IMR-90 (cell line): ENCODE measurements around the gene DSCAML1. TPM values are rescaled to one million over a fixed set of nuclear protein-coding genes. Genes with fewer than 3 reads are reported as not detected.

Experiments used
- ATAC-seq: fragments of 200-7000 bp; cut with Tn5 transposase; 2 replicates; pipeline ENCODE4 v1.9.1; 2020; ENCODE audit warnings: low read depth, mild to moderate bottlenecking, moderate library complexity
- BruUV-seq: library from RNA; stranded (reverse); fragments of 400-500 nt; replicated peaks from 2 replicates; lab custom pipeline; 2021; lab: Mats Ljungman, UMichigan
- CTCF ChIA-PET: fragments of 300-600 bp; formaldehyde crosslinking; extraction: SDS; loops from one replicate; lab custom pipeline; 2021; ENCODE audit warnings: antibody characterized with exemption; lab: Yijun Ruan, JAX
- POLR2A ChIA-PET: fragments of 300-600 bp; sonication (Branson Sonifier 250); formaldehyde crosslinking; loops from one replicate; lab custom pipeline; 2022; ENCODE audit warnings: antibody characterized with exemption; ENCODE audit not compliant: unreplicated experiment; lab: Charles Lee
- DNase-seq: peaks from one replicate; pipeline ENCODE4 v3.0.0; 2013
- H2AFZ ChIP-seq: replicated peaks from 2 replicates; pipeline ENCODE3; 2013; ENCODE audit warnings: low read length, mild to moderate bottlenecking; ENCODE audit not compliant: poor library complexity
- H2AK5ac ChIP-seq: 2 replicates; pipeline ENCODE4 v1.6.1; 2013; ENCODE audit warnings: low read depth, low read length, inconsistent platforms
- H2AK9ac ChIP-seq: replicated peaks from 2 replicates; pipeline ENCODE3; 2013; ENCODE audit warnings: mild to moderate bottlenecking, low read depth, low read length, moderate library complexity; ENCODE audit not compliant: poor library complexity
- H2BK120ac ChIP-seq: 2 replicates; pipeline ENCODE4 v1.6.1; 2013; ENCODE audit warnings: low read depth, low read length, inconsistent platforms
- H2BK15ac ChIP-seq: 3 replicates; pipeline ENCODE4 v1.6.1; 2013; ENCODE audit warnings: low read depth, low read length, inconsistent platforms
- H2BK20ac ChIP-seq: 2 replicates; pipeline ENCODE4 v1.6.1; 2013; ENCODE audit warnings: low read depth, mild to moderate bottlenecking, inconsistent platforms, low read length, moderate library complexity
- H2BK5ac ChIP-seq: 2 replicates; pipeline ENCODE4 v1.6.1; 2013; ENCODE audit warnings: mild to moderate bottlenecking, low read depth, low read length, inconsistent platforms; ENCODE audit not compliant: poor library complexity, severe bottlenecking
- H3K14ac ChIP-seq: replicated peaks from 2 replicates; pipeline ENCODE4 v1.6.1; 2013; ENCODE audit warnings: low read depth, low read length, inconsistent platforms
- H3K18ac ChIP-seq: 2 replicates; pipeline ENCODE4 v1.6.1; 2013; ENCODE audit warnings: low read depth, low read length, control low read depth
- H3K23ac ChIP-seq: 2 replicates; pipeline ENCODE4 v1.6.1; 2013; ENCODE audit warnings: low read depth, low read length, inconsistent platforms
- H3K27ac ChIP-seq: 2 replicates; pipeline ENCODE4 v1.5.1; 2013; ENCODE audit warnings: mild to moderate bottlenecking, control low read depth, low read length; ENCODE audit not compliant: insufficient read depth
- H3K27me3 ChIP-seq: 2 replicates; pipeline ENCODE4 v1.6.1; 2013; ENCODE audit warnings: low read length; ENCODE audit not compliant: control insufficient read depth, insufficient read depth
- H3K36me3 ChIP-seq: 2 replicates; pipeline ENCODE4 v1.6.1; 2013; ENCODE audit warnings: low read length, mixed read lengths; ENCODE audit not compliant: control insufficient read depth, insufficient read depth
- H3K4ac ChIP-seq: 2 replicates; pipeline ENCODE4 v1.6.1; 2013; ENCODE audit warnings: low read depth, low read length, inconsistent platforms
- H3K4me1 ChIP-seq: 2 replicates; pipeline ENCODE4 v1.6.1; 2013; ENCODE audit warnings: low read length, mixed read lengths; ENCODE audit not compliant: control insufficient read depth, insufficient read depth
- H3K4me2 ChIP-seq: 2 replicates; pipeline ENCODE4 v1.6.1; 2013; ENCODE audit warnings: low read depth, mild to moderate bottlenecking, control low read depth, low read length, moderate library complexity
- H3K4me3 ChIP-seq: 2 replicates; pipeline ENCODE4 v1.5.1; 2013; ENCODE audit warnings: low read depth, mild to moderate bottlenecking, control low read depth, low read length, moderate library complexity; ENCODE audit not compliant: insufficient read depth
- H3K56ac ChIP-seq: 2 replicates; pipeline ENCODE4 v1.6.1; 2013; ENCODE audit warnings: low read length, inconsistent platforms; ENCODE audit not compliant: insufficient read depth; ENCODE audit errors: extremely low read depth
- H3K79me1 ChIP-seq, 2 experiments: 2 replicates each; pipeline ENCODE4 v1.6.1; 2013; ENCODE audit warnings: low read length in 2 of 2, inconsistent platforms in 1 of 2, low read depth in 1 of 2
- H3K9ac ChIP-seq: 2 replicates; pipeline ENCODE4 v1.6.1; 2013; ENCODE audit warnings: low read depth, low read length, control low read depth
- H3K9me1 ChIP-seq: 2 replicates; pipeline ENCODE4 v1.6.1; 2013; ENCODE audit warnings: low read length, inconsistent platforms; ENCODE audit not compliant: insufficient read depth
- H3K9me3 ChIP-seq: 2 replicates; pipeline ENCODE4 v1.6.1; 2013; ENCODE audit warnings: low read length; ENCODE audit not compliant: control insufficient read depth, insufficient read depth
- H4K20me1 ChIP-seq: 2 replicates; pipeline ENCODE4 v1.6.1; 2013; ENCODE audit warnings: low read length, inconsistent platforms; ENCODE audit not compliant: insufficient read depth
- H4K5ac ChIP-seq: 2 replicates; pipeline ENCODE4 v1.6.1; 2013; ENCODE audit warnings: mild to moderate bottlenecking, low read depth, low read length, control low read depth
- H4K8ac ChIP-seq, 2 experiments: 2 replicates each; pipeline ENCODE4 v1.6.1; 2013; ENCODE audit warnings: low read depth in 2 of 2, low read length in 2 of 2, control low read depth in 1 of 2, inconsistent platforms in 1 of 2
- H4K91ac ChIP-seq: 2 replicates; pipeline ENCODE4 v1.6.1; 2013; ENCODE audit warnings: low read depth, low read length, inconsistent platforms; ENCODE audit not compliant: insufficient read depth
- FOS ChIP-seq: fragments of 150-350 bp; IDR thresholded peaks from 2 replicates; pipeline ENCODE4 v1.6.1; 2016; ENCODE audit warnings: low read depth, low read length
- MAZ ChIP-seq: IDR thresholded peaks from 2 replicates; pipeline ENCODE4 v1.6.1; 2012; ENCODE audit warnings: low read depth, mild to moderate bottlenecking, low read length, improper control_type of control experiment, moderate library complexity, borderline replicate concordance
- MXI1 ChIP-seq: IDR thresholded peaks from 2 replicates; pipeline ENCODE4 v1.6.1; 2012; ENCODE audit warnings: low read depth, mild to moderate bottlenecking, low read length, moderate library complexity, borderline replicate concordance
- POLR2A ChIP-seq: IDR thresholded peaks from 2 replicates; pipeline ENCODE4 v1.6.1; 2012; ENCODE audit warnings: mild to moderate bottlenecking, low read depth, low read length
- RCOR1 ChIP-seq: IDR thresholded peaks from 2 replicates; pipeline ENCODE4 v1.6.1; 2012; ENCODE audit warnings: mild to moderate bottlenecking, low read length, improper control_type of control experiment; ENCODE audit not compliant: insufficient replicate concordance
- USF2 ChIP-seq: fragments of 150-350 bp; IDR thresholded peaks from 2 replicates; pipeline ENCODE4 v1.6.1; 2017; ENCODE audit warnings: mild to moderate bottlenecking, antibody characterized with exemption, low read length, low read depth
- WGBS, 2 experiments: methylation state at CpG; one replicate each; pipeline versions ENCODE4 v1.1.5 to v1.1.7; 2013; ENCODE audit warnings: missing lambda C conversion rate in 2 of 2; ENCODE audit not compliant: insufficient read length in 1 of 2; ENCODE audit errors: extremely low coverage in 2 of 2; 5-methylcytosine and 5-hydroxymethylcytosine counted together
- dilution Hi-C: fragments of 300-500 bp; cut with HindIII; formaldehyde crosslinking; loops from one replicate; pipeline ENCODE4 v1.14.3; 2018; ENCODE audit warnings: low sequenced_read_pairs; ENCODE audit not compliant: unreplicated experiment
- in situ Hi-C: fragments of 300-500 bp; cut with MboI; formaldehyde crosslinking; loops from 3 replicates; pipeline ENCODE4 v1.14.3; 2019; ENCODE audit warnings: low sequenced_read_pairs, inconsistent platforms, mixed read lengths
- intact Hi-C: fragments of 100-400 bp; cut with micrococcal nuclease; formaldehyde crosslinking; loops from 2 replicates; pipeline ENCODE4 v1.10.0; 2022
- polyA plus RNA-seq, 3 experiments: library from polyadenylated mRNA; depleted of rRNA; stranded (reverse); fragments of >200 nt; gene quantifications; 2 replicates each; pipeline ENCODE4 v1.2.3, GENCODE V29; 2012; ENCODE audit warnings: low replicate concordance in 1 of 3
- total RNA-seq: library from RNA; depleted of rRNA; stranded (reverse); fragments of >200 nt; gene quantifications from 2 replicates; pipeline ENCODE4 v1.2.3, GENCODE V29; 2012

Gene DSCAML1
- total and polyA plus RNA-seq, 2 of the 4 experiments (the other 2 are of a cell fraction), result not detected

- no TSS peak for BruUV-seq
- H2AFZ ChIP-seq, result no peak overlapping the region
- intact Hi-C loops, result no loop called here
Observed at GRCh38 chr11:117583063-117583801, 213.8 kb downstream of the DSCAML1 start.

More at GRCh38 chr11:117583063-117583801, 213.8 kb downstream of the DSCAML1 start:
- no peak for ATAC-seq
- Histone ChIP-seq H3K56ac (no peak overlapping the region), H2BK5ac (no peak overlapping the region), H4K91ac (no peak overlapping the region), H3K4ac (no peak overlapping the region), H3K36me3 (no peaks in the 10 kb centered on the region), H4K8ac (no peak overlapping the region), H4K20me1 (no peaks in the 10 kb centered on the region), H3K18ac (no peak overlapping the region), H3K27ac (no peak overlapping the region), H3K79me1 (no peaks in the 10 kb centered on the region), H3K4me2 (no peak overlapping the region), H3K9me1 (no peaks in the 10 kb centered on the region), H2BK20ac (no peak overlapping the region), H2AK5ac (no peak overlapping the region), H3K9me3 (no peaks in the 10 kb centered on the region), H3K9ac (no peak overlapping the region), H2AK9ac (no peak overlapping the region), H3K4me3 (no peak overlapping the region), H3K4me1 (no peaks in the 10 kb centered on the region), H4K5ac (no peak overlapping the region), H2BK15ac (no peak overlapping the region), H3K14ac (no peak overlapping the region), H3K27me3 (peaks cover 7% of the 10 kb centered on the region), H2BK120ac (no peak overlapping the region), H3K23ac (no peak overlapping the region)
- no peak for DNase-seq
- ChIA-PET CTCF (no interaction called here), POLR2A (no interaction called here)
- TF ChIP-seq POLR2A (no peak), USF2 (no peak), FOS (no peak), MAZ (no peak), RCOR1 (no peak), MXI1 (no peak)
- 42% methylated on average over 9 of the region's 15 CpGs; no CpG with 5 or more reads in 1 of the 2 experiments for WGBS, 2 experiments
- in situ Hi-C loops, result no loop called here
- dilution Hi-C loops, result no loop called here
